ENCODE data around the gene ZFYVE28.

Gene ZFYVE28

DNA sequence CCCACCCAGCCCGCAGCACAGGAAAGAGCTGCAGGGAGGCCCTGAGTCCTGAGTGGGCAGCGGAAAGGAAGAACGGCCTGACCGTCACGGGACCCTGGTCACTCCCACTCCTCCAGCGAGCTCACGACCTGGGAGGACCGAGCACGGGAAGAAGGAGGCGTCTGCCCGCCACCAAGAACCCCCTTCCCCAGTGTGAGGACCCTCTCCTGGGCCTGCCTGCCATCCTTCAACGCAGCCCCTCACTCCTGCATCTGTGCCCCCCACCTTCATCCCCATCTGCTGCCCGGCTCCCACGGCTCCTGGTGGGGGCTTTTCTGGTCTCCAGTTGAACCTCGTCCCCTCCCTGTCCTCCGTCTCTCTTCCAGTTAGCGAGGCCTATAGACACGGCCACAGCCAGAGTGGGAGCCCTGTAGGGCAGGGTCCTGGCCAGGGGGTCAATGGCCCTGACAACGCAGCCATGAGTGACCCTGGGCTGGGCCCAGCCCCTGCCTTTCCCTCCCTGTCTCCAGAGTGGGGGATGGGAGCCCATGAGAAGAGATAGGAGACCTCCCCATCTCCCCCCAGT lies 115.2 kb downstream of the ZFYVE28 start:
- no peak for DNase-seq (ENCODE audit: low spot score)

DNA sequence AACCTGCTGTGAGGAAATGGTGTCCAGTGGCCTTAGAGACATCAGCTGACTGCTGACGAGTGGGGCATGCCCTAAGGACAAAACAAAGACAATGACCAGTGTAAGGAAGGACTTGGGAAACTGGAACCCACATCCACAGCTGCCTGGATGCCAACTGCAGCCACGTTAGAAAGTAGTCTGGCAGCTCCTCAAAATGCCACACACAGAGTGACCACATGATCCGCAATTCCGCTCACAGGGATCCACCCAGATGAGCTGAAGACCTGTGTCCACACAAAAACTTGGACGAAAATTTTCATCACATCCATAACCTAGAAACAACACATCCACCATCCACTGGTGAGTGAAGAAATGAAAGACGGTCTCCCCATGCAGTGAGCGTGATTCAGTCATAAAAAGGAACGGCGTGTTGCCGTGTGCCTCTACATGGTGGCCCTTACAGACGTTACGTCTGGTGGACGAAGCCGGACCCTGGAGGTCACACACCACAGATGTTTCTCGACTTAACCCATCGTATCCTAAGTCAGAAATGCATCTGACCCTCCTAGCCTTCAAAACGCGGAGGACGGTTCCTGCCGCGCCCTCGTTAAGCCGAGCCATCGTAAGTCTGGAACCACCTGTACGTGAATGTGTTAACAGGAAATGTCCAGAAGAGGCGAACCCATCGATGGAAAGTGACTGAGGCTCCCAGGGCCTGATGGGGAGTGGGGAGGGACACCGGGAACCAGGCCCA lies 115.9 kb downstream of the ZFYVE28 start:
- DNase-seq (ENCODE audit: low spot score), result no peak

DNA sequence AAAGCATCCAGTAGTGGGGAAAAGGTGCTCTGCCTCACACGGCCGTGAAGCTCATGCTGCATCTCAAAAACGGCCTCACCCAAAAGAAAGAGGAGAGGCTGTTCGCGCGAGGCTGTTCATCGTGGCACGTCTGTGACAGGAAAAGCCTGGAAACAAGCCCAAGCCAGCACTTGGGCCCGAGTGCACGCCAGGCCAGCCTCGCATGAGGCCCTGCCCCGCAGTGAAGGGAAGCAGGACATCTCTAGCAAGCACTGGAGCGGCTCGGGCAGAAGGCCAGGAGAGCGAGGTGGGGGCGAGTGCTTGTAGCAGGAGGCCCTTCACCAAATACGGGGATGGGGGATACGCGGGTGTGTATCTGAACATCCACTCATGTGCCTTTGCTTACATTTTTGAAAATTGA lies 116.6 kb downstream of the ZFYVE28 start:
- no peak for DNase-seq (ENCODE audit: low spot score)

DNA sequence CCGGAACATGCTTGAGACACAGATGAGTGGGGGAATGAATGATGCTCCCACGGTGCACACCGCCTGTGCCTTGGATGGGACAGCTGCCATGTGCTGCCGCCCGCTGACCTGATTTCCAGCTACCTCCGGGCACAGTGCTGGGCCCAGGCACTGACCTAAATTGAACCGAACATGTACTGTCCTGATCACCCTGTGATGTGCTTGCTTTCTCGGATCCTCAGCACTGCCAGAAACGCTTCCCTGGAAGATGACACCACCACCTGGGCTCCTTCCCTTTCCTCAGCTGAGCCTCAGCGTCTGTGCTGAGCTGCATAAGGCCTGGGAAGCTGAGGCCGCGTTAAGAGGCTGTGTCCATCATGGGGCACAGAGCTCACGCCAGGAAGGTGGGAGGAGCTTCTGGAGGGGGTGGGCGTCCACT lies 117.2 kb downstream of the ZFYVE28 start:
- DNase-seq (ENCODE audit: low spot score), result no peak

DNA sequence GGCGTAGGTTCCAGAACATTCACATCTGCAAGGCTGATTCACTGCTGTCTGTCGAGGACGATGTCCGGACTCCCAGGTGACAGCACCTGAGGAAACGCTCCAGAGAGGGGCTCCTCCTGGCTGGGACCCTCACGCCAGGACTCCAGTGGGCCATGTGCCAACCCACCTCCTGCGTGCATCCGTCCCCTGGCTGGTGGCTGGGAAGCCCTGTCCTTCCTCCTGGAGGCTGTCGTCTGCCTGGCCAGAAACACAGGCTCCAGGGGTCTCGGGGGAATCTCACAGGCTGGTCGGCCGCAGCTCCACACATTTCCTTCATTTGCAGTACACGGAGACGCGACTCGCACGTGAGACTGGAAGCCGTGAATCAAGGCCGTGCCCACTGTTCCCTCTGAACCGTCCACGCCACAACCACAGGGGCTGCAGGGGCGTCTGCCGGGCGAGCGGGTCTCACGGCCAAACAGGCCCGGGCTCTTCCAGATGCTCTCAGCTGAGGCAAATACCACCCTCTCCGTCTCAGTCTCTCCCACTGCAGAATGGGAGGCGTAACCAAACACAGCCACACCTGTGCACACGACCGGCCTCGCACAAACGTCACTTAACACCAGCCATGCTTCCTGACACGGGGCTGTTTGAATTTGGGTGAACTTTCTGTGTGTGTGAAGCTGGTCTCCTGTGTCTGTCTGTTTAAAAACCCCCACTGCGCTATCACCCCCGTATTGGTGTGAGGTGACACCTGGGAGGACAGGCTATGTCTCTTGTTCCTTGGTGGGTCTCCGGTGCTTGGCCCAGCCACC lies 117.8 kb downstream of the ZFYVE28 start:
- no peak for DNase-seq (ENCODE audit: low spot score)

DNA sequence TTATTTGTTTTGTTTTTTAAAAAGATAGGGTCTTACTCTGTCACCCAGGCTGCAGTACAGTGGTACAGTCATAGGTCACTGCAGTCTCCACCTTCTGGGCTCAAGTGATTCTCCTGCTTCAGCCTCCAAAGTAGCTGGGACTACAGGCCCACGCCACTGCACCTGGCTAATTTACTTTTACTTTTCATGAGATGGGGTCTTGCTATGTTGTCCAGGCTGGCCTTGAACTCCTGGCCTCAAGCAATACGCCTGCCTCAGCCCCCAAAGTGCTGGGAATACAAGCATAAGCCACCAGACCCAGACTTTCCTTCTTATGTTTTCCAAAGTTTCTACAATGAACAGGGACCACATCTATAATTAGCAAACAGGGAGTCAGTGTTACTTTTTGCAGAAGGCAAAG lies 118.7 kb downstream of the ZFYVE28 start:
- DNase-seq (ENCODE audit: low spot score), result no peak

DNA sequence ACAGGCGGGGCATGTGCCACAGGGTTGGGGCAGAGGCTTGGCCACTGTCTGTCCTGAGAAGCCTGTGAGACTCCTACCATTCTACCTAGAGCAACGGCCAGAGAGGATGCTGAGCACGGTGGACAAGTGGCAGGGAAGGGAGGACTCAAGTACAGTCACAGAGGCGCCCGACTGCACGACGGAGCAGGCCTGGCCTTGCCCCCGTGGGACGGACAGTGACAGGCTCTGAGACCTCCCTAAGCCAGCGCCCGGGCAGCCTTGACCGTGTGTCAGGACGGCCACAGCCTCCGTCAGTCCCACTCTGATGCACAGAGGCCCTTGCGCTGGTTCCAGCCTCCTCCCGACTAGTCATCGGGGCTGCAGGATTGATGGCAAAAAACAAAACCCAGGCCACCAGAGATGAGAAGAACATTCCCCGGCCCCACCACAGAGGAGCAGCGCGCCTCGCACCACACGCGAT lies 119.9 kb downstream of the ZFYVE28 start:
- no peak for DNase-seq (ENCODE audit: low spot score)

DNA sequence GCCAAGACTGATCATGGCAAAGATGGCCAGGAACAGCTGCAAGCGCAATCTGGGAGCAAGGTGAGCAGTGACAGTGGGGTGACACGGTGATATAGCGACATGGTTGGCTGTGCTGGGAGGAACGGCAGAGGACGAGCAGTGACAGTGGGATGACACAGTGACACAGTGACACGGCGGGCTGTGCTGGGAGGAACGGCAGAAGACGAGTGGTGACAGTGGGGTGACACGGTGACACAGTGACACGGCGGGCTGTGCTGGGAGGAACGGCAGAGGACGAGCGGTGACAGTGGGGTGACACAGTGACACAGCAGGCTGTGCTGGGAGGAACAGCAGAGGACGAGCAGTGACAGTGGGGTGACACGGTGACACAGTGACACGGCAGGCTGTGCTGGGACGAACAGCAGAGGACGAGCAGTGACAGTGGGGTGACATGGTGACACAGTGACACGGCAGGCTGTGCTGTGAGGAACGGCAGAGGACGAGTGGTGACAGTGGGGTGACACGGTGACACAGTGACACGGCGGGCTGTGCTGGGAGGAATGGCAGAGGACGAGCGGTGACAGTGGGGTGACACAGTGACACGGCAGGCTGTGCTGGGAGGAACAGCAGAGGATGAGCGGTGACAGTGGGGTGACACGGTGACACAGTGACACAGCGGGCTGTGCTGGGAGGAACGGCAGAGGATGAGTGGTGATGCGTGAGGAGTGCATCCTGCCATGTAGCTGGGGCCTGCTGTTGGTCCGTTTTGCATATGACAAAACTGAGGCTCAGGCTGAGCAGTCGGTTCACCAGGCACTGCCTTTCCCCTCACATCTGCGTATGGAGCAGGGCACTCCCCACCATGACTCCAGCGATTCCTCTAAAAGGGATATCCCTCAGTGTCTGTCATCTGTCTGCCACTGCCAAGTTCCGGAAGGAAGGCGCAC lies 120.6 kb downstream of the ZFYVE28 start:
- DNase-seq (ENCODE audit: low spot score), result no peak

DNA sequence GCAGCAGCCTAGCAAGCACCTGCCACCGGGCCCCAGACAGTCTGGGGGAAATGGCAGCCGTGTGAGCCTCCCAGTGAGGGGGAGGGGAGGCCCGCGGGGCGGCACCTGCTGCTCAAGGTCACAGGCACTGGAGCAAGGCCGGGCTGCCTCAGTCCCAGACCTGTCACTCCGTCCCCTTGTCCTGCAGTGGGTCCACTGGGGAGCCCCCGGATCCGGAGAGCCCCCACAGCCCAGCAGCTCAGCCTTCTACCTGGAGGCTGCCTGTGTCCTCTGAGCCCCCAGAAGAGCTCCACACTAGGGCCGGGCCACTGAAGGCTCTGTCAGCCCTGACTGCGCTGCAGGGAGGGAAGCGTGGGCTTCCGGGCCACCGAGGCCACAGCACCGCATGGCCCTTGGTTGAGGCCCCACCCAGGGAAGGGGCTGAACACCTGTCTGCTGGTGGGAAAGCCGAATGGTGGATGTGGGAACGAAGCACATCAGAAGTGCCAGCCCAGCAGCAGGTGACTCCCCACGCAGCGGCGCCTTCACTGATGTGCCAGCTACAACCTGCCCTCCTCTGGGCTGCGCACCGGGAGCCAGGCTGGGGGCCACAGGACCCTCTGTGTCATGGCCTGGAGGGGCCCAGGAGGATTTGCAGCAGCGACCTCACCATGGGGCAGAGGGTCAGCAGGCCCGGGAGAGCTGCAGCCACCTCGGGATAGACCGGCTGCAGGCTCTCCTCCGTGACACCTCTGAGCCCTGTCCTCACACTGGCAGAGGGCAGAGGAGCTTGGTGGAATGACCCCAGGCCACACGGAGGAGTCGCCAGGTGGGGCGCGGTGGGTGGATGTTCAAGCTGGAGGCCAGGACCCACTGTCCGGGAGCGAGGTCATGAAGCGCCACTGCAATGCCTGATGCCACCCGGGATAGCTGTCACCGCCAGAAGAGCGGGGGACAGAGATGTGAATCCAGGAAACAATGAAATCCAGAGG lies 121.5 kb downstream of the ZFYVE28 start:
- no peak for DNase-seq (ENCODE audit: low spot score)

DNA sequence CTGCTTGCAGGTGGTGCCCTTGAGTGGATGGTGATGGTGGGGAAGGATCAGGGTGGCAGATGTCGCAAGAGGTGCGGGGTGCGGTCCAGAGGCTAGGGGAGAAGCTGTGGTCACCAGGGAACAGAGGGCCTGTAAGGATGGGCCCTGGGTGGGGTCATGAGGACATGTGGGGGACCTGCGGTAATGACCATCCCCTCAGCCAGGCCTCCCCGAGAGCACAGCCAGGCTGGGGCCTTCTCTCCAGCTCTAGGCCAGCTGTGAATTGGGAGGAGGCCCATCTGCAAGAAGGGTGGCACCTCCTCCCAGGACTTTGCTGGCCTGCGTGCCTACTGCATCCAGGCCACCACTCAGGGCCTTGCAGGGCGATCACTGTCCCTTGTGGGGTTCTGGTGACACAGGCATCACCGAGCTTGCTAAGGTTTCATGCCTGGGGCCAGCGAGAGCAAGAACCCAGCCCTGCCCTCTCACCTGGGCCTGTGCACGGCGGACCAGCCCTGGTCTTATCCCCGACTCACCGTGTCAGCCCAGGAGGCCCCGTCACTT lies 122.5 kb downstream of the ZFYVE28 start:
- DNase-seq (ENCODE audit: low spot score), result no peak

DNA sequence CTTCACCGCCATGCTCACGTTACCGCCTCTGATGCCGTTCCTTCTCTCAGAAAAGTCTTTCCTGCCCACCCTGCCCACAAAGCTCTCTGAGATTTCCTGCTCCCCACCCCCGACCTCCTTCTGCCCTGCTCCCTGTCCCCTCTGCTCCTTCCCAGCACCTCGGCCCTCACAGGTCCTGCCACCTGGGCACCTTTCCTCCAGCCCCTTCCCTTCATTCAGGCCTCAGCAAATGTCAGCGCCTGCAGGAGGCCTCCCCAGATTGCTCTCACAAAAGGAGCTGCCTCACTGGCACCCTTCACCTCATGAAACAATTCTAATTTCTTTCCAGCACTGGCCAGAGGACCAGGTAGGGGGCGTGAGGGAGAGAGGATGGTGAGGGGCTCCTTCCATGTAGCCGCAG lies 122.9 kb downstream of the ZFYVE28 start:
- DNase-seq (ENCODE audit: low spot score), result no peak

DNA sequence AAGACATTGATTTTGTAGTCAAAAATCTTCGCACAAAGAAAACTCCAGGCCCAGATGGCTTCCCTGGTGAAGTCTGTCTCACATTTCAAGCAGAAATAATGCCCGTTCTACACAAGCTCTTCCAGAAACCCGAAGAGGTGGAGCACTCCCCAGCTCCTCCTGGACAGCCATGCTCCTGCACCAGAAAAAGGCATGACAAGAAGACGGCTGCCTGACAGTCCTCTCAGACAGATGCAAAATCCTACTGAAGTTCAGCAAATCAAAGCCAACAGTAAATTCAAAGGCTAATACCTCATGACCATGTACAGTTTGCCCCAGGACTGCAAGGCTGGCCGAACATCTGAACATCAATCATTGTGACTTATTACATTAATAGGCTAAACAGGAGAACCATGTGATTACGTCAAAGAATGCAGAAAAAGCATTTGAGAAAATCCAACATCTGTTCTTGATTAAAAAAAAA lies 125.8 kb downstream of the ZFYVE28 start:
- no peak for DNase-seq (ENCODE audit: low spot score)

DNA sequence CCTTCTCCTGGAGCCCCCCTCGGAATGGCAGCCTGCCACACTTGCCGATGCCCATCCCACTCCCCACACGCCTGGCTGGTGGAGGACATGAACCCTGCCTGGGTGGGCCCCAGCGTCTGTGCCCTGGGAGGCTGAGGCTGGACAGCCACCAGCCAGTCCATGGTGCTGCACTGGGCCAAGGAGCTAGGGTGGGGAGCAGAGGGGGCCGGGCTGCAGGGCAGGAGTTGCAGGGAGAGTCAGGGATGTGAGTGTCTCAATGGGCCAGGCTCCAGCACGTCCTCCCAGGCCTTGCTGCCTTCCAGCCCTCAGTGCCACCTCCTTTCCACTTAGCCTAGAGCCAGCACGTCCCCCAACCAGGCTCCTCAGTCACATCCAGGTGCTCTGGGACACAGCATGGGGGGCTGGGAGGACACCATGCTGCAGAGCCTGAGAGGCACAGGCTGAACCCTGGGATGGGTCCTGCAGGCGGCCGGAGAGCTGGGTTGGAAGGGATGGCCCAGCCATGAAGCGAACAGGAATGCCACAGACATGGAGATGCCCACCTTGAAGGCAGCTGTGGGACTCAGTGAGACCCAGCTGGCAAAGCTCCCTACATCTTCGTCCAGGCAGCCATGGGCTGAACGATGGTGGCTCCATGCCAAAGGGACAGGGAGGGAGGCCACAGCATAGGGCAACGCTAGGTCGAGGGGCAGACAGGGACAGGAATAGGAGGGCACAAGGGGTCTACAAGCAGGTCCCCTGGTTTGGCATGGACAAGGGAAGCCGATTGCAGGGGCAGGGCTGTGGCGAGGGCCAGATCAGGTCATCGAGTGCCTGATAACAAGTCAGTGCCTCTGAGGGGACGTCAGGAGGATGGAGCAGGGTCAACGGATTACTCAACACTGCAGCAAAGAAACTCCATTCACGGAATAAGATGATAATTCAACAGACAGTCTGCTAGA lies 126.5 kb downstream of the ZFYVE28 start:
- no peak for DNase-seq (ENCODE audit: low spot score)

DNA sequence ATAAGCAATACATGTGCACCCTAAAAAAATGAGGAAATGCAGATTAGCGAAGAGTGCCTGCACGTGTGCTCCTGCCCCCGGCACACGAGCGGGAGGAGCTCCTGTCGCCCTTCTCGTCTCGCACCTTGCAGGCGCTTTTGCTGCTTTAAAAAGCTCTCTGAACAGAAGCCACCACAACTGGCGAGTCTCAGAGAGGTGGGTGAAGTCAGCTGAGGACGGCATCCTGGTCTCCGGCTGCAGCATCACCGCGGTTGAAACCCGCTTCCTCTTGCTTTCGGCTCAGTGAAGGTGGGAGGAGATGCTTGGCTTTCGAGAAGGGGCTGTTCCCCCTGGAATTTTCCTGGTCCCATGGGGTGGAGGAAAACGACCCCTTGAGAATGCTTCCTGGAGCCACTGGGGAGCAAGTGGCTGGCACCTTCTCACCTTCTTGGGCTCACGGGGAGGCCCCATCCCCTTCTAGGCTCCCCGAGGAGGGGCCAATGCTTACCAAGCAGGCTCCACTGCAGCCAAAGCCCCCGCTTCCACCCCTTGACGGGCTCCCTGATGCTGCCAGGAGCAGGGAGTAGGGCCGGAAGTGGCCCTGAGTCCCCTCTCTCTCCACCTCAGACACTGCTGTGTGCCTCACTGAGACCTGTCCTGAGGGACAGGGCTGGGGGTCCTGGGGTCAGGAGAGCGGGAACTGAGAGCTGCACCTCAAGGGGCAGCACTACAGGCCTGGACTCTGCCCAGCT lies 127.3 kb downstream of the ZFYVE28 start:
- peak; percentile 46 for DNase-seq (ENCODE audit: low spot score)

DNA sequence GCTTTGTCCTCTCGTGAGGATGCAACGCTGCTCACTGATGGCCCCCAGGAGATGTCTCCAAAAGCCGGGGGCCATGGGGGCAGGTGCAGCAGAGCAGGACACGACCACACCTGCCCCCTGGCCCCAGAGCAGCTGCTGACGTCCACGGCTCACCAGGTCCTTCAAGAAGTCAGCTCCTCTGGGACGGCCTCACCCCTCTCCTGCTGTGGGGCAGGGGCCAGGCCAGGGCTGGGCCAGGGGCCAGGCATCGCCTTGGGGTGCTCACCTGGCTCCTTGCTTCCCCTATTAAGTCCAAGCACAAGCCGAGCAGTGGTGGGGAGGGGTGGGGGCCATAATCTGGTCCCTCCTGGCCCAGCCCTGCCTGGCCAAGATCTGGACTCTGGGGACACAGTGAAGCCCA lies 128.0 kb downstream of the ZFYVE28 start:
- DNase-seq (ENCODE audit: low spot score), result no peak

DNA sequence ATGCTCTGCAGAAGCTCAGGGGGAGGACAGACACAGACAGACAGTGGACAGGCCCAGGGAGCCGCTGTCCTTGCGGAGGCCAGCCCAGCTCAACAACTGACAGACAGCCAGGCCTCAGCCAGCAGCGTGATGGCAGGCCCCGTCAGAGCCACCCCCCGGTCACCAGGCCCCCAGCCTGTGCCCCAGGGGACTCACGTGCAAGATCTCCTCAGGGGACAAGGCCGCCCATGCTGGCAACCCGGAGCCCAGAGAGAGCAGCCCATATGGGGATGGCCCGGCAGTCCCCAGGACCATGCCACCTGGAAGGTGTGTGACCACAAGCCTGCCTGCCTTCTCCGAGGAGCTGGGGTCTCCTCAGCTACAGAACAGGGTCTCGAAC lies 128.5 kb downstream of the ZFYVE28 start:
- DNase-seq (ENCODE audit: low spot score), result no peak

DNA sequence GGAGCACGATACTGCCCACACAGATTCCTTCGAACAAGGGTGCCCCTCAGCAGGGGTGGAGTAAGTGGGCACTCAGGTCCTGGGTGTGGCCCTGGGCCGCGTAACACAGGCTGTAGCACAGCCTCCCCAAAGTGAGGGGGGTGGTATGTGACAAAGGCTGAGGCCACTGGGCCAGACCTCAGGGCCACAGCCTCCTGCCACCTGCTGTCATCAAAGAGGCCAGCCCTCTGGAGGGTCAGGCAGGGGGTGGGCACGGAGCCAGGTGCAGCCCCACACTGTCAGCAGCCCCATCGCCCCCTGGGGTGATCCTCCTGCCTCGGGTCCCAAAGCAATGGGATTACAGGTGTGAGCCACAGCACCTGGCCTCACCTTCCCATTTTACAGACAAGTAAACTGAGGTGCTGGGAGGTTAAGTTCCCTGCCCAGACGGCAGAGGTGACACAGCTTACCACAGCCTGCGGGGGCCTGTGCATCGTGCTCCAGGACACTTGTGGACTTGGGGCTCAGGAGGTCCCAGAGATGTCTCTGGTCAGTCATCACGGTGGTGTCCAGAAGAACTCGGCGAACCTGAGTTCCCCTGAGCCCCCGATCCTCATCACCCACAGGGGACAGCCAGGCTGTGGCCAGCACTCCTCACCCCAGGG lies 129.0 kb downstream of the ZFYVE28 start:
- no peak for DNase-seq (ENCODE audit: low spot score)

DNA sequence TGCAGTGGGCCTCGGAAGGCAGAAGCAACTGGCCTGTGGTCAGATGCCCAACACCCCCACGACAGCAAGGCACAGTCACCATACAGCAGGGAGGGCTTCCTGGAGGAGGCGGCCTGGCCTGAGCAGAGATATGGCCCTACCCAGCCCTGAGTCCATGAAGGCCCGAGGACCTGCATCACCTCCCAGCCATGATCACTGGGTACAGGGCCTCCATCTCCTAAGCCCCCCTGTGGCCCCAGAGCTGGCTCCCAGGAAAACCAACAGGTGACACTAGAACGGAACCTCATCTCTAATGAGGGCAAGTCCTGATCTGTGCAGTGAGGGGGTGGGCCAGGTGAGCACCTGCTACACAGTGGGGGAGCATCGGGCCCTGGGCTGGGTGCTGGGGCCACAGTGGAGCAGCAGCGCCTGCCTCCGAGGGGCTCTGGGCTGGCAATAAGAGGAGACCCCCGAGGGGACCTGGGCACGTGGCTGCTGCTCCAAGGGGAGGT lies 130.3 kb downstream of the ZFYVE28 start:
- DNase-seq (ENCODE audit: low spot score), result no peak

Measured in activated CD4-positive, alpha-beta T cell treated with anti-CD3 and anti-CD28 coated beads, Interleukin-2, Interleukin-4, amounts not matched to agents 100 ng/mL and 50 ng/mL, durations not matched to agents 16 hours and 8 hours (primary cell).